GM19043 (cell line): ENCODE data around the gene TOM1L2.

Source experiments
- ATAC-seq: cut with Tn5 transposase; IDR thresholded peaks from one replicate; pipeline ENCODE4 v1.9.1; 2021; ENCODE audit warnings: low read depth; ENCODE audit not compliant: unreplicated experiment

The TOM1L2 gene

DNA sequence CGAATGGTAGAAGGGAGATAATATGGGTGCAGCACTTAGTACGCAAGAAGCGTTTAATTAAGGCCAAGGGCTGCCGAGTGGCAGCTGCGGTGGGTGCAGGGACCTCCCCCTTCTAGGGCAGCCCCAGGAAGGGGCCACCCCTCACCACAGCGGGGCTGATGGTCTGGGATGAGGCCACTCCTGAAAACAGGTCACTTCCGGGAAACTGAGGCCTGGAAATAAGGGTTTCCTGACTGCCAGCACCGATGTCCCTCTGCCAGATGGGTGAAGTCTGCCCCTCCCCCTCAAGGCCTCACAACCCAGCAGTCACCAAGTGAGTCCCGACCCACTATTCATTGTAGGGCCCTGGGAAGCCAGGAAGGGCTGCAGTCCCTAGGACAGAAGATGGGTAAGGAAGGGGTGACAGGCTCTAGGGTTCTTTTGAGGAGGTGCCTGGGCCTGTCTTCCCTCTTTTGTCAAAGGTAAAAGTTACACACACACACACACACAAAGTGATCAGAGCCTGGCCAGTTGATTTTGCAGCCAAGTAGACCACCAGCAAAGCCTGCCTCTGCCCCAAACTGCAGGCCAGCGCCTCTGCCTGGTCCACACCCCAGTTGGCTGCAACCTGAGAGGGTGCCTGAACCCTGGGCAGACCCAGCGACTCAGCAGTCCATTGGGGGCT lies 147.9 kb downstream of the TOM1L2 start:
- no peak for ATAC-seq

DNA sequence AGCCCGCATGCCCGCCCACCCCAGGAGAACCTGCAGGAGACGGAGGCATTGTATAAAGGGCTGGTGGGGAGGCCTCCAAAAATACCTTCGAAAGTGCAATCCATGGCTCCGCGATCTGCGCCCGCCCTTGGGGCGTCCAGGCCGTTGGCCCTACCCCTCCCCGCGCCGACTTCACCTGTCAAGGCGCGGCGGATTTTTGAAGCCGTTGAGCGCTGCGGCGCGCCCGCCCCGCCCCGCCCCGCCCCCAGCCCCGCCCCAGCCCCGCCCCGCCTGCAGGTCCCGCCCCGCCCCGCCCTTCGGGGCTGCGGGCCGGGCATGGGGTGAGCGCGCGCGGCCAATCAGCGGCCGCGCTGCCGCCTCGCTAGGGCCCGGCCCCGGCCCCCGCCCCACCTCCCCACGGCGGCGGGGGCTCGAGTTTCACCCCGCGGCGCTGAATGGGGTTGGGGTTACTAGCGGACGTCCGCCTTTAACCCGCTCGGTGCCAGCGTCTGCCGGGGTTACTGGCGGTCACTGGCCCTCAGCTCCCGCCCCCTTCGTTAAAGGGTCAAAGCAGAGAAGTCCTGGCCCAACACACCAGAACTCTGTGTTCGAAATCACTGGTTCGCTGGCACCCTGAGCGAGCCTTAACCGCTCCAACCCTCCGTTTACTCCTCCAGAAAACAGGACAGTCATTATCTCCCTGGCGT lies 148.6 kb downstream of the TOM1L2 start:
- ATAC-seq, result peak; percentile 71

- no peak for ATAC-seq
These were observed 149.6 kb downstream of the TOM1L2 start for GRCh38 chr17:17822616-17823015.

DNA sequence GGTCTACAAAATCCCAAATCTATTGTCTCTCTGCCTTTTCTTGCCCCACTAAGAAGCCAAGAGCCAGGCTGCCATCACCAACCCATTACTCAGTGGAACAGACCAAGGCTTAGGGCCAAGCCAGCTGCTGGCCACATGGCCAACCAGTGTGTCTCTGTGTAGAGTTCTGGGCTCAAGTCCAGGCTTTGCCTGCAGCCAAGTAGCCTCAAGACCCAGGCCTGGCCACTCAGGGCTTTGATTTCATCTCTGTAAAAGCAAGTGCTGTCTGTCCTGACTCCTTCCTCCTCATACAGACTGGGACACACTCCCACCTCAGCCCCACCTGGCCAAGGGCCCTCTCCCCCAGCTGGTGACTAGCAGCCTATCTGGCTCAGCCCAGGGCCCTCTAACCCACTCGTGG lies 150.0 kb downstream of the TOM1L2 start:
- ATAC-seq, result no peak

GRCh38 chr17:17820463-17821158 lies 151.6 kb downstream of the TOM1L2 start:
- no peak for ATAC-seq

- no peak for ATAC-seq
These were observed 152.2 kb downstream of the TOM1L2 start for GRCh38 chr17:17820046-17820445.

DNA sequence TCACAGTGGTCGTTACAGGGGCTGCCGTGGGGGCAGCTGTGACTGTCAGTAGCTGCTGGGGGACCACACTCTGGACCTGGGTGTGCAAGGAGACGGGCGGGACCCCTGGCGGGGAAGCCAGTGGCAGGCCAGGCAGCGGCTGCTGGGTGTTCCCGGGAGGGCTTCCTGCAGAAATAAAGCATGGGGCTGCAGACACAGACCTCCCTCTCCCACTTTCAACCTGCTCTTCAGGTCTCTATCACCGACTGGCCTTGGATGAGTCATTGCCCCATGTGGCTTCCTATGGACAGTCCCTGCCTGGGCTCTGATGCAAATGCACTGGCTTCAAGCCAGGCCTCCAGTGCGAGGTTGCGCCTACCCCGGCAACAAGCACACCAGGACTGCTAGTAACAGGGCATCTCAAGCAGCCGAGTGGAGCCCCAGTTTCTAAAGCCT lies 152.6 kb downstream of the TOM1L2 start:
- peak; percentile 55 for ATAC-seq

GRCh38 chr17:17819111-17819510 lies 153.1 kb downstream of the TOM1L2 start:
- no peak for ATAC-seq

GRCh38 chr17:17818088-17818526 lies 154.1 kb downstream of the TOM1L2 start:
- ATAC-seq, result no peak

DNA sequence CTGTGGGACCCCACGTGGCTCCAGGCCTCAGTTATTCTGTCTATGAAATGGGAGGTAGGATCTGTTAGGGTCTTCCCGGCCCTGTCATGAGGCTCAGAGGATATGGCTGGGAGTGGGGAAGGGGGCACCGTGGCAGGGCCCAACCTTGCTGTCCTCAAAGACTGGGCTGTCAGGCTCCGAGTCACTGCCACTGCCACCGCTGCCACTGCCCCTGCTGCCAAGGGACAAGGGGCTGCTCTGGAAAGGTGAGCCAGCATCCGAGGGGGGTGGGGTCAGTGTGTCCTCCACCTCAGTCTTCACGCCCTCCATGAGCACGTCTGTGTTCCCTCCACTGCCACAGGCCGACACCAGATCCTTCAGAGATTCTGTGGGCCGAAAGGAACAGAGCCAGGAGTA lies 154.7 kb downstream of the TOM1L2 start:
- no peak for ATAC-seq

GRCh38 chr17:17816831-17817551 lies 155.2 kb downstream of the TOM1L2 start:
- no peak for ATAC-seq

GRCh38 chr17:17816240-17816814 lies 155.9 kb downstream of the TOM1L2 start:
- no peak for ATAC-seq

DNA sequence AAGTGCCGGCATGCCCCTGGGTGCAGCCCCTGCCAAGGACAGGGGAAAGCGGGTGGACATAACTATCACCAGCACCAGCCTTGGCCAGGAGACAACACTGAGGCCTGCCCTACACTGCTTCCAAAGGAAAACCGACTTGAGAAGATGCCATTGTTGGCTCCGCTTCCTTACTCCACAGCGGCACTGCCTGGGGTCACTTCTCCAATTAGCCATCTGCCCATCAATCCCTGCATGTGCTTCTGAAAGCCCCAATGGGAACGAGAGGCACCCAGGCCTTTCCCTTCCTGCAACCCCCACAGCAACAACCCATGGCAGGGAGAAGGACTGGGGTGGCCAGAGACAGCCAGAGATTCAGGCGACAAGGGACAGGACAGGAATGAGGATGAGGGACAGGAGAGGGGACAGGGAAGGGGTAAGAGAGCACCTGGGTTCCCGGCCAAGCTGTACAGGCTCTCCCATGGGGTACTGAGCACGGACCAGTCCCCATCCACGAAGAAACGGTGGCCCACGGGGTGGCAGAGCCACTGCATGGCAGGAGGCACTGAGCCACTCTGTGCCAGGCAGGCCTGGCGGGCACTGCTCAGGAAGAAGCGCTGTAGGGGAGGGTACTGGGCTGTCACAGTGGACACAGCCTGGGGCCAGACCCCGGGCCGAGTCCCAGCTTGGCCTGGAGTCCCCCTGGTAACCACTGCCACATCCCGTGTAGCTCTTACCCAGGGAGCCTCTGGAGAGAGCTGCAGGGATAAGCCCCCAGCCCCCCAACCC lies 156.6 kb downstream of the TOM1L2 start:
- ATAC-seq, result no peak

- ATAC-seq, result no peak
These were observed 157.2 kb downstream of the TOM1L2 start for GRCh38 chr17:17815062-17815406.

DNA sequence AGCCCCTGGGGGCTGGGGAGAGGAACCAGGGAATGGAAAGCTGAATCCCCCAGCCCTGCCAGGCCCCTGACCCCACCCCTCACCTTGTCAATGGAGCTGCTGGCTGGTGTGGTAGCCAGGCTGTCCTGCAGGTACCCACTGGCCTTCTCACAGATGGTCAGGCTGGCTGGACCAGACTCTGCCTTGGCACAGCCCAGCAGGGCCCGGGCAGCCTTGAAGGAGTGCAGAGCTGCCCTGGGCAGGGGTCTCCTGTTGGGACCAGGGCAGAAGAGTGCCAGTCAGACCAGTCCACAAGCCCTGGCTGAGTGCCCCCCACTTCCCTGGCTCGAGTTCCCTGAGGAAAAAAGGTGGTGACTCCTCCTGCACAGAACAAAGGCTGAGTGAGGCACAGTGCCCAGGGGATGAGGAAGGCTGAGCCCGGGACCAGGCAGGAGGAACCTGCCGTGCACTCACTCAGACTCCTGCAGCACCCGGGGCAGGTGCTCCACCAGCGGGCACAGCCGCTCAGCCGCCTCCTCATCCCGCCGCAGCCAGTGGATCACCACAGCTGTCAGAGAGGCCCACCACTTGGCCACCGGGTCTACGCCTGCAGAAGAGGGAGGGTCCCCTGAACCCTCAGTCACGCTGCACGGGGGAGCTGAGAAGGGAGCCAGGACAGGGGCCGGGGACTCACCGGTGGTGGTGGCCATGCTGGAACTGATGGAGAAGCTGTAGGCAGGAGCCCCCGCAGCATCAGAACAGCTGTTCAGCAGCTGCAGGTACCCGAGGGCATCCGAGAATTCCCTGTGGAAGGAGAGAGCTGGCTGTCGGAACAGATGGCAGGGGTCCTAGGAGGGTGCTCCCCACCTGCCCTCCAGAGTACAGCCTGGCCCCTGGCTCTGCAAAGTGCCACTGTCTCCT lies 157.8 kb downstream of the TOM1L2 start:
- no peak for ATAC-seq

- ATAC-seq, result no peak
These were observed 158.5 kb downstream of the TOM1L2 start for GRCh38 chr17:17813725-17814095.

GRCh38 chr17:17813055-17813724 lies 159.0 kb downstream of the TOM1L2 start:
- ATAC-seq, result no peak

GRCh38 chr17:17812211-17813054 lies 159.8 kb downstream of the TOM1L2 start:
- ATAC-seq, result no peak
